GM18909 (cell line): ENCODE results near the gene IGLON5.

Source experiments
- ATAC-seq: cut with Tn5 transposase; IDR thresholded peaks from one replicate; pipeline ENCODE4 v1.9.1; 2021; ENCODE audit warnings: mild to moderate bottlenecking; ENCODE audit not compliant: unreplicated experiment, poor library complexity

The IGLON5 gene

DNA sequence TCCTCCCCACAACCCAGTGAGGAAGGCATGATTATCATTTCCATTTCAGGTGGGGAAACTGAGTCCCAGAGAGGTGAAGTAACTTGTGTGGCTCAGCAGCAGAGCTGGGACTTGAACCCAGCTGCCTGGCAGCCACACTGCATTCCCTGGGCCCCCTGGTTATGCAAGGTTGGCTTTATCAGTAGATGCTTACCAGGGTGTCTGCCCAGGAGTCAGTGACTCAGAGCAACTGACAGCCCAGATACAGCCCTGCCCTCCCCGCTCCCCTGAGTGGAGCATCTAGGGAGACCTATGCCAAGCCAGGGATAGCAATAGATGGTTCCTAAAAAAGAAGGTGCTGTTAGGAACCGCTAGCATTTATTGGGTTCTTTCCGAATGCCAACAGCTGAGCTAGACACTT, 5.9 kb downstream of the IGLON5 start:
- no peak for ATAC-seq

DNA sequence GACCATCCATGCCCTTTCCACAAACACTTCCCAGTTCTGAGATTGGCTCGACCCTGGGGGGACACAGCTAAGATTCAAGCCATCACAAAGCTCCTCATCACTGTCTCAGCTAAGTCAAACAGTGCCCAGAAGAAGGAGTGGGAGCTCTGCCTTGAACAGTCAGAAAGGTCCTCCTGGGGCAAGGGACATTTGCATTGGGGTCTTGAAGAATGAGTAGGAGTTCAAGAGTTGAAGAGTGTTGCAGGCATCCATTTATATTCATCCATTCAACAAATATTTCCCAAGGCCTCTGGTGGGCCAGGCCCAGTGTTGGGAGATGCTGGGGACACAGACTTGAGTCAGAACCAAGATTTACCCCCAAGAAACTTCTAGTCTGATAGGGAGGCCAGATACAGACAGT, 6.5 kb downstream of the IGLON5 start:
- ATAC-seq = no peak

DNA sequence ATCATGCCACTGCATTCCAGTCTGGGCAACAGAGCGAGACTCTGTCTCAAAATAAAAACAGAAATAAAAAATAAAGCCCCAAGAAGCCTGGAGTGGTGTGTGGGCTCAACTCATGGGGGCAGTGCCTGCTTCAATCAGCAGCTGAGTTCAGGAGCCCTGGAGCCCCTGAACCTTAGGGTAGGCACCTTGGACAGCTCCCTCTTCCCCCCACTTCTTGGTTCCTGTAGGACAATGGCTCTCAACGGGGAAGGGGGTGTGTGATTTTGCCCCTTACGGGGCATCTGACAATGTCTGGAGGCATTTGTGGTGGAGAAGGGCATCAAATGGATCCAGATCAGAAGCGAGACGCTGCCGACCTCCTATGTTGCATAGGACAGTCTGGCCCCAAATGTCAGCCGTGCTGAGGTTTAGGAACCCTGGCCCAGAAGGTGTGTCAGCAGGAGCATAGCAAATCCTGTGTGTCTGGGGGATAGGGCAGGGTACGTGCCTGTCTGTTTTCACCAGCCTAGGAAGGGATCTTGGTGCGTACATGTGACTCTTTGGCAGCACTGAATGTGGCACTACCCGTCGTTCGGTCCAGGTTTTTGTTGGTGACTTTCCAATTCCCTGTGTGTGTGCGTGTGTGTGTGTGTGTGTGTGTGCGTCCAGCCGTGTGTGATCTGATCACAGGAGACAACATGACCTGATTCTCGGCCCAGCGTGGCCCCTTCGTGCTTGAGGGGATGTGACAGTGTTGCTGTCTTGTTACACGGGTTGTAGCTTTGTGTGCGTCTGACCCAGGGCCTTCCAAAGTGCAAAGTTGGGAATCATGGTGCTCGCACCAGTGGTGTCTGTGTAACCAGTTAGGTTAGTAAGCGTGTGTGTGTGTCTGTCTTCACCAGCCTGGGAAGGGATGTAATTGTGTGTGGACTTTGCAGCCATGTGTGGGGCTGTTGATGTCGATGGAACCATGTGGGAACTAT, 7.5 kb downstream of the IGLON5 start:
- ATAC-seq = no peak

DNA sequence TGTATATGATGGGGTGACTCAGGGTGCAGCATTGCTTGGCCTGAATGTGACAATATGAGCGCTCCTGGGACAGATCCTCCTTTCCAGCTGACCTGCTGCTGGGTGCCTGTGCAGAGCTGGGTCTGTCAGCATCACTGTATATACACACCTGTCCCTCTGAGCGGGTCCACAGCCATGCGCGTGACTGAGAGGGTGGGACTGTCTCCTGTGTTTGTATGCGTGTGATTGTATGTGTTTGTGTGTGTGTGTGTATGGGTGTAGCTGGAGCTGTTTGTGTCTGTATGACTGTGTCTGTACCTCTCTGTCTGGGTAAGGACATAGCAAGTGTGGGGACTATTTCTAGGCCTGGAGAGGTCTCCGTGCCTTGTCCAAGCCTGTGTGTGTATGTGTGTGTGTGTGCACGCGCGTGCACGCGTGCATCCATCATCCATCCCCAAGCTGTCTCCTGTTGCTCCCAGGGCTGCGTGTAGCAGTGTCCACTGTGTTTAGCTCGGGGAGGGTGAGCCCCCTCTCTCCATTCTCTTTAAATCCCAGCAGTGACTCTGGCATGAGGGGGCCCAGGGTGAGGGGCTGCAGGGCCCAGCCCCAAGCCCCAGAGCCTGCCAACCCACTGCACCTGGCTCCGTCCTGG, 8.3 kb downstream of the IGLON5 start:
- ATAC-seq = no peak

DNA sequence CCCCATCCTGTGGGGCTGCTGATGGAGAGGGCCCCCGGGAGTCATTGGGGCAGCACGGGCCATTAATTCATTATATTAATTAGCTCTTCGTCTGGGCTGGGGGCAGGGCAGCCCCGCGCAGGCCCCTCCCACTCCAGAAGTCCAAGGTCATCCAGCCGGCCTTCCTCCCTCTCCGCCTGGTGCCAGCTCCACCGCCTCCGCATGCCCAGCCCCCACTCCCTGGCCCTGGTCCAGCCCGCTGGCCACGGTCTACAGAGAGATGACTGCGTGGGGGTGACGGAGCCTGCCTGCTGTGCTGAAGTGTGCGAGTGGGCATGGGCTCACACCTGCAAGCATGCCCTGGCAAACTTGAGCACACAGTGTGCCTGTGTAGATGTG, 8.8 kb downstream of the IGLON5 start:
- ATAC-seq = no peak

DNA sequence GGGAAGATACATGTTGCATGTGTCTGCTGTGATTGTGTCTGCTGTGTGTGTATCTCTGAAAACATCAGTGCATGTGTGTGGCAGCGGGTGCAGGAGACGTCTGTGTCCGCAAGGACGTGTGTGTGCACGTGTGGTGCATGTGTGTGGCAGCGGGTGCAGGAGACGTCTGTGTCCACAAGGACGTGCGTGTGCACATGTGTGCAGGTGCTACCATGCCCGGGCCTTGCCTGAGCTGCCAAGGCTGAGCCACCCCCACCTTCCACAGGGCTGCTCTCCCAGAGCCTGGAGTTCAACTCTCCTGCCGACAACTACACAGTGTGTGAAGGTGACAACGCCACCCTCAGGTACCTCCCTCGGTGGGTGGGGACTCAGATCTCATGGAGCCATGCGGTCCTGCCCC, 10.4 kb downstream of the IGLON5 start:
- no peak for ATAC-seq

DNA sequence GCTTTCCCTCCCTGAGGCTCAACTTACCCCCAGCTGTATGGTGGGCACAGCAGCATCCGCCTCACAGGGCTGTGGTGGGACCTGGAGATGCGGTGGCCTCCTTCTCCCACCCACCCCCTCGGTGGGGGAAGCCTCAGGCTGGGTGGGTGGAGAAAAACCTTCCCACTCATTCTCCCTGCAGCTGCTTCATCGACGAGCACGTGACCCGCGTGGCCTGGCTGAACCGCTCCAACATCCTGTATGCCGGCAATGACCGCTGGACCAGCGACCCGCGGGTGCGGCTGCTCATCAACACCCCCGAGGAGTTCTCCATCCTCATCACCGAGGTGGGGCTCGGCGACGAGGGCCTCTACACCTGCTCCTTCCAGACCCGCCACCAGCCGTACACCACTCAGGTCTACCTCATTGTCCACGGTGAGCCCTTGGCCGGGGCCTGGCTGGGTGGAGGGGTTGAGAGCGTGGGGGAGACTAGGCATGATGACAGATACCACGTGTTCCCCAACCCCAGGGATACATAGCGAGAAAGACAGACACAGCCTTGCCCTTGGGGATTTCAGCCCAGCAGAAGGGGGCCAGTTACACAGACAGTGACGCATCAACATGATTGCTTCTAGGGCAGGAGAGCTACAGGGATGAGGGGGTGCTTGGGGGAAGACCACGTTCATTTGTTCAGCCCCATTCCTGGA, 12.2 kb downstream of the IGLON5 start:
- ATAC-seq = no peak

DNA sequence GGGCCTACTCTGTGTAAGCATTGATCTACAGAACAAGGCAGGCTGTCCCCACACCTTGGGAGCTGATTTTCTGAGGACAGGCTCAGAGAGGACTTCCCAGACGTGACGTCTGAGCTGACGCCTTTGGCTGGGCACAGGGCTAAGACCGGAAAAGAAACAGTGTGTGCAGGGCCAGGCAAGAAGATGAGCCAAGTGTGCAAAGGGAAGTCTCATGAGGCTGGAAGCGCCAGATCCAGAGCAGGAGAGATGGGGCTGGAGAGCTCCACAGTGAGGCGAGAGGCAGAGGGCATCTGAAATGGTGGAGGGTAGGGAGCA, 12.7 kb downstream of the IGLON5 start:
- no peak for ATAC-seq

DNA sequence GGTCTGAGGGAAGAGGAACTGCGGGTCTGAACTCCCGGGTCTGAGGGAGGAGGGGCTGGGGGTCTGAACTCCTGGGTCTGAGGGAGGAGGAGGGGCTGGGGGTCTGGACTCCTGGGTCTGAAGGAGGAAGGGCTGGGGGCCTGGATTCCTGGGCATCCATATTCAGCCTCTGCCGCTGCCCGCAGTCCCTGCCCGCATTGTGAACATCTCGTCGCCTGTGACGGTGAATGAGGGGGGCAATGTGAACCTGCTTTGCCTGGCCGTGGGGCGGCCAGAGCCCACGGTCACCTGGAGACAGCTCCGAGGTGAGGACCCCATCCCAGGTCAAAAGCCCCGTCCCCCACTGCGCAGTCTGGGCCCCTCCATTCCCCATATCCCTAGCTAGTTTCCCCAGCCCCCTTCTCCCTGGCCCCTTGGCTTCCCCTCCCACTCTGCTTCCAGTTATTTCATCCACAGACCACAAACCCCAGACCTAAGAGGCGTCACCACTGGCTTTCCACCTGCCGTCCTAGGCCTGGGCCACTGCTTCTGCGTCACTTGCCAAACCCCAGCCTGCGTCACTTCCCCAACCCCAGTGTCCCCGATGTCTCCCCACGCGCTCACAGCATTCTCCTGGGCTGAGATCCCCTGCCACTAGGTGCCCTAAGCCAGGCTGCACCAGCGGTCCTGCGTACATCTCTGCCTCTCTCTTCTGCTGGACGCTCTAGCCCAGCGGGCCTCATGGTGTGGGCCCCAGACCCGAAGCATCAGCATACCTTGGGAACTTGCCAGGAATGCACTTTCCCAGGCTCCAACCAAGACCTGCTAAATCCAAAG, 13.9 kb downstream of the IGLON5 start:
- no peak for ATAC-seq

DNA sequence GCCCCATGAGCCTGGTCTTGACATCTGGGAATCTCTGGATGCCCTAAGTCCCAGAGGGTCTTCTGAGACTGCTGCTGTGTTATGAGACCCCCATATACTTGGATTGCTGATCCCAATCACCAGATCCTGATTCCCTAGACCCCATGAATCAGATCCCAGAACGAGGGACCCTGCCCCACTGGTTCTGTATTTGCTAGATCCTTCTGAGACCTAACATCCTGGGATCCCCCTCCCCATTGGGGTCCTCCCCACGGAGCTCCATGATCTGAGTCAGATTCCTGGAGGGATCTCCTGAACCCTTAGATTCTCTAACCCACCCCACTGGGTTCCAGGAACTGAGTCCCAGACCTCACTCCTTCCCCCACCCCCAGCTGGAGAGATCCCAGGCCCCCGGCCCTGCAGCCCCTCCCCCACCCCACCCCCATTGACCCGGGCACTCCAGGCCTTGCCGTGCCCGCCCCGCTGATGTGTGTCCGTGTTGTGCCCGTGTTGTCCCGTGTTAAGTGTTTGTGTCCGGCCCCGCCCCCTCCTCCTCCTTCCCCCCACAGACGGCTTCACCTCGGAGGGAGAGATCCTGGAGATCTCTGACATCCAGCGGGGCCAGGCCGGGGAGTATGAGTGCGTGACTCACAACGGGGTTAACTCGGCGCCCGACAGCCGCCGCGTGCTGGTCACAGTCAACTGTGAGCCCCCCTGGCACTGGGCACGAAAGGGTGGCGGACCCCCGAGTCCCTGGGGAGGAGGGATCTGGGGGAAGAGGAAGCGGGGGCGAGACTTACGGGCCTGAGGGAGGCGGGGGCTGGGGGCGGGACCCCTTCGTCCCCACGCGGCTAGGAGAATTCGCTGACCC, 15.0 kb downstream of the IGLON5 start:
- ATAC-seq = no peak

DNA sequence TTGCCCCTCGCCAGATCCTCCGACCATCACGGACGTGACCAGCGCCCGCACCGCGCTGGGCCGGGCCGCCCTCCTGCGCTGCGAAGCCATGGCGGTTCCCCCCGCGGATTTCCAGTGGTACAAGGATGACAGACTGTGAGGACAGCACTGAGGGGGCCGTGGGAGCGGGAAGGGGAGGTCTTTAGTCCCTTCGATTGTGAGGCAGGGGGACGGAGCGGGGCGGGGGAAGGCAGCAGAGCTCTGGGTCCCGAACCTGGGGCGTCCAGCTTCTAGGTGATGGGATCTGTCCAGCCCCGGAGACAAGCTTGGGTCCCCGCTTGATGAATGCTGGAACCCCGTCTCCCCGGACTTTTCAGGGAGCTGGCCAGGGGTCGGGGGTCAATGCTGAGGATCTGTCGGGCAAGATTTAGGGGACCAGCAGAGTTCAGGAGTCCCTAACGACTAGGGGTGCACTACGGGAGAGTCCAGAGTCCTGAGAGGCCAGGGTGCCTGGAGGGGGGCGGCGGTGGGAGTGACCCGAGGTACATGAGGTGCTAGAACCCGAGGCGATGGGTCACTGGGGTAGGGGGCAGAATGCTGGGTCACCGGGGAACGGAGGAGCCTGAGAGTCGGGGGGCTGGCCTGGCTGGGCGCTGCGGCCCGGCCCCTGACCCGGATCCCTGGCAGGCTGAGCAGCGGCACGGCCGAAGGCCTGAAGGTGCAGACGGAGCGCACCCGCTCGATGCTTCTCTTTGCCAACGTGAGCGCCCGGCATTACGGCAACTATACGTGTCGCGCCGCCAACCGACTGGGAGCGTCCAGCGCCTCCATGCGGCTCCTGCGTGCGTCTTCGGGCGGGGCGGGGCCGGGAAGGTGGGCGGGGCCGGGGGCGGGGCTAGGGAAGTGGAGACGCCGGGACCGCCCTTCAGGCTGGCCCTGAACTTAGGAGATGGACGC, 15.9 kb downstream of the IGLON5 start:
- ATAC-seq = no peak

DNA sequence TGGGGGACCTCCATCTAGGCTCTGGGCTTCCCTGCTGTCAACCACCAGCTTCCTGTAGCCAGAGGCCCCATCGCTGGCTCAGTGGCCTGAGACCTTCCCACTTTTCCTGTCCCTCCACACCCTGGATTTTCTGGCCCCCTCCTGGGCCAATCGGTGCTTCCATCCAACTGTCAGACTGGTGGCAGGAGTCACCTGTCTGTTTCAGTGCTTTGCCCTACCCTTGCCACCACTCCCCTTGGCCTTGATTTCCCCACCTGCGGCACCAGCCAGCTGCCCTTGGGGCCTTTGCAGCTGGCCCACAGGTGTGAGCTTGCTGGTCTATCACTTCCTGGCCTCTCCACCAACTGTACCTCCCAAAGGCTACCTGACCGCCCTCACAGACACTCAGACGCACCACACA, 18.0 kb downstream of the IGLON5 start:
- ATAC-seq = no peak

DNA sequence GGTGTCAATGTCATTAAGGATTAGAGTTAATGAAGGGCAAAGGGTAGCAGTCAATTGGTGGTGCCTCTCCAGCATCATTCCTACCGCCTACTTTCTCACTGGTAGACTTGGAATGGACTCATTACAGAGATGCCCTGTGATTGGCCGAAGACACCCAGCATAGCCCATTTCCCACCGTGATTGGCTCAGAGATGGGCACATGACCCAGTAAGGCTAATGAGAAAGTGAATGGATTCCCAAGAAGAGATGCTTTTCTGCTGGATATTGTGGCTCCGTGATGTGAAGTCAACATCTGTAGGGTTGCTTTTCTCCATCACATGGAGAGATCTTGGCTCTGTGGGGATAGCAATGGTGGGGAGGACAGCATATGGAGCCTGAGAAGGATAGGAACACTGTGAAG, 18.9 kb downstream of the IGLON5 start:
- no peak for ATAC-seq

DNA sequence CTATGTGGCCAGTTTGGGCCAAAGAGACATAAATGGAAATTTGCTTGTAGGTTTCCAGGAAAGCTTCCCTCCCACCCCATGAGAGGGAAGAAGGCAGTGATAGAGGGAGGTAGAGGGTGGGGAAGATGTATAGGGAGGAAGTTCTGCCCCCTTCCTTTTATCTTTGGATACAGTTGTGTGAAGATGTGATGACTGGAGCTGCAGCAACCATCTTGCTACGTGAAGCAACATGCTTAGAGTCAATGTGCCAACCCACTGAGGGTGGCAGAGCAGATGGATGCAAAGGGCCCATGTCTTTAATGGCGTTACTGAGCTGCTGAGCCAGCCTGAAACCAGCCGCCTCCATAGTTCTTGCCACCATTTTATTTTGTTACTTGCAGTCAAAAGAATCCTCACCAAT, 19.7 kb downstream of the IGLON5 start:
- no peak for ATAC-seq

DNA sequence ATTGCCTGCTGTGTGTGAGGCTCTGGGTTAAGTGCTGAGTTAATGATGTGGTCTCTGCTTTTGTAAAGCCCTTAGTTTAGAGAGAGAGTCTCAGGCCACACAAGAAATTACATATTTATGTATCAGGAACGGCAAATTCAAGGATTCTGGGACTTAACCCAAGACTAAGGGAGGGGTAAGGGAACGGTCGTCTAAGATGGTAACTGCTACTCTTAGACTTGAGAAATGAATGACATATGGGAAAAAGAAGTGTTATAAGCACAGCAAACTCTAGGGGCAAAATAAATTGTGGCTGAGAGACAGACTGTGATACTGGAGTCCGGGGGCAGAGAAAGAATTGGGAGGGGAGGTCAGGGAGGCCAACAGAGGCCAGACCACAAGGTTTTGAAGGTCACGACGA, 20.3 kb downstream of the IGLON5 start:
- no peak for ATAC-seq

DNA sequence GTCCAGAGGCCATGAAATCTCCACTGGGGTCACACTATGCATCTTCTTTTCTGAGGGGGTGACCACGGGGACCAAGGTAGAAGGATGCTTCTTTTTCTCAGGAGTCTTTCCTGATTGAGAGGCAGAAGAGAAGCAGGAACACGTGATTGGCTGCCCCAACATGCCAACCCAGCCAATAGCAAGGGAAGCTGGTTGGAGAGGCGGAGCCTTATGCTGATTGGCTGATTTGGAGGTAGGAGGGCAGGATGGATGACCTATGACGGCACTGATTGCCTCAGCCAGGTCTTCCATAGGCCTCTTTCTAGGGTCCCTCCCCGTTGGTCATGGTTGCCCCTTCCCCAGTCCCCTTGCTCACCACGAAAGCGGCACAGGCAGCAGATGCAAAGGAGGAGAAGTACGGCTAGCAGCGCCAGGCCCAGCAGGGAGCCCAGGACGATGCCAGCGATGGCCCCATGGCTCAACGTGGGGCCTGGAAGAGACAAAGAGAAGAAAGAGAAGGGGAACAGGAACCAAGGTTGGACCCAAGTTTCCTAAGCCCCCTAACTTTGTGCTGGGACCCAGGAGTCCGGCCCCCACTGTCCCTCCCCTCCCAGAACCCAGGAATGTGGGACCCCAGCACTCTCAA, 22.5 kb downstream of the IGLON5 start:
- no peak for ATAC-seq

DNA sequence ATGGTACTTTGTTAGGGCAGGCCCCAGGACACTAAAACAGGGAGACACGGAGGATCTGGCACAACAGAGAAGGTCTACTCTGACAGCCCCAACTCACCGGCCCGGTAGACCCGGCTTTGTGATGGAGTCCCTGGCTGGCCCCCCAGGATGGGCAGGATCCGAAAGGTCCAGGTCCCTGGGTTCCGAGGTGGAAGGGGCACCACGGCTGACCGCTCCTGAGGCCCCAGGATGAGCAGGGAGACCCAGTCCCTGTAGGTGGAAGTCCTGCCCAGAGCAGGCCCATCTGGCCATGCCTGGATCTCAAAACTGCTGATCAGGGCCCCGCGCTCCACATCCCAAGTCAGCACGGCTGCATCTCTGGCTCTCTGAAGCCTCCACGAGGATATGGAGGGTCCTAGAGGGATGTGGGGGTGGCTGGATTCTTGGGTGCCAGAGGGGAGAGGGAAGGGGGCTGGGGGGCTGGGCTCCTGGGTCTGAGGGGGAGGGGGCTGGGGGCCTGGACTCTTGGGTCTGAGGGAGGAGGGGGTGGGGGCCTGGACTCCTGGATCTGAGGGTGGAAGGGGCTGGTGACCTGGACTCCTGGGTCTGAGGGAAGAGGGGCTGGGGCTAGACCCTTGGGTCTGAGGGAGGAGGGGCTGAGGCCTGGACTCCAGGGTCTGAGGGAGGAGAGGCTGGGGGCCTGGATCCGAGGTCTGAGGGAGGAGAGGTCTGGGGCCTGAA, 25.9 kb downstream of the IGLON5 start:
- no peak for ATAC-seq
